ENCODE results near the gene HCN2.

HCN2 gene

DNA sequence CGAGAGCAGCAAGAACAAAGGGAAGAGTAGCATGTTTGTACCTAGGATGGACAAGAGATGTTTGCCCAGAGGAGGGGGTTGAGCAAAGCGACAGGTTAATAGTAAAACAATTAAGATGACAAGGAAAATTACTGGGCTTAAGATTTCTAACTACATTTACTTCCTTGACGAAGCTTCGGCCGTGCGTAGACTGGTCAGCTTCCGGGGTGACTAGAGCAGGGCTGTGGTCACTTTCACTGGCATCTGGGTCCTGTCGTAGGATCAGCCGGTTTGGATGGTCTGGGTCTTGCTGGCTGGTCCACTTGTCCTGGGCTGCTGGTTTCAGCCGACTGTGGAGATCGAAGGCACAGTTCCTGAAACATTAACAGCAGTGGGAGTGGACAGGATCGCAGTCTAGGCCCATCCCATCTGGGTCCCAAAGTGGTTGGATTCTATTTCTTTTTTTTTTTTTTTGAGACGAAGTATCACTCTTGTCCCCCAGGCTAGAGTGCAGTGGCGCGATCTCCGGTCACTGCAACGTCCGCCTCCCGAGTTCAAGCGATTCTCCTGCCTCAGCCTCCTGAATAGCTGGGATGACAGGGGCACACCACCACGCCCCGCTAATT lies 22.3 kb upstream of the HCN2 start:
- Histone ChIP-seq H3F3A (ENCODE audit: insufficient read depth, low read length) (peaks cover 7% of the 10 kb centered on the region; the same call in 1 of the 2 replicates), H3K9ac (ENCODE audit: low read length) (no peak overlapping the region), H2AFZ (ENCODE audit: low read length) (no peak overlapping the region), H3K36me3 (ENCODE audit: insufficient read depth, low read length) (no peaks in the 10 kb centered on the region; the same call in 1 of the 2 replicates), H3K27ac (ENCODE audit: low read depth, low read length, poor library complexity, severe bottlenecking) (no peak overlapping the region), H3K79me2 (ENCODE audit: insufficient read depth, low read length) (no peaks in the 10 kb centered on the region), H3K9me2 (ENCODE audit: low read depth, low read length) (no peaks in the 10 kb centered on the region), H3K4me1 (ENCODE audit: insufficient read depth, low read length, severe bottlenecking) (peaks cover 11% of the 10 kb centered on the region), H3K4me2 (ENCODE audit: low read length) (no peak overlapping the region), H3K9me3 (ENCODE audit: low read length) (no peaks in the 10 kb centered on the region), H3K4me3 (ENCODE audit: low read depth, low read length, poor library complexity, severe bottlenecking) (no peak overlapping the region), H4K20me1 (ENCODE audit: insufficient read depth, low read length) (no peaks in the 10 kb centered on the region), H3K27me3 (ENCODE audit: insufficient read depth, low read length) (no peaks in the 10 kb centered on the region)
- TF ChIP-seq EZH2 (IDR thresholded peaks at IDR 0.05; ENCODE audit: borderline replicate concordance, low read length): no peak
- TF ChIP-seq CTCF (IDR thresholded peaks at IDR 0.05; ENCODE audit: low read length): no peak

- Histone ChIP-seq H3K4me1 (ENCODE audit: insufficient read depth, low read length, severe bottlenecking) (peaks cover 31% of the 10 kb centered on the region), H3K36me3 (ENCODE audit: insufficient read depth, low read length) (no peaks in the 10 kb centered on the region), H3K9ac (ENCODE audit: low read length) (no peak overlapping the region), H3K9me2 (ENCODE audit: low read depth, low read length) (no peaks in the 10 kb centered on the region), H3K27ac (ENCODE audit: low read depth, low read length, poor library complexity, severe bottlenecking) (peak overlapping the region; percentile 18), H3K9me3 (ENCODE audit: low read length) (no peaks in the 10 kb centered on the region), H3K4me3 (ENCODE audit: low read depth, low read length, poor library complexity, severe bottlenecking) (no peak overlapping the region), H3K4me2 (ENCODE audit: low read length) (peak overlapping the region; percentile 15; the same call in 1 of the 2 replicates), H3K79me2 (ENCODE audit: insufficient read depth, low read length) (peaks cover 22% of the 10 kb centered on the region), H2AFZ (ENCODE audit: low read length) (no peak overlapping the region), H3K27me3 (ENCODE audit: insufficient read depth, low read length) (no peaks in the 10 kb centered on the region), H4K20me1 (ENCODE audit: insufficient read depth, low read length) (no peaks in the 10 kb centered on the region), H3F3A (ENCODE audit: insufficient read depth, low read length) (peaks cover 7% of the 10 kb centered on the region; the same call in 1 of the 2 replicates)
- TF ChIP-seq EZH2 (IDR thresholded peaks at IDR 0.05; ENCODE audit: borderline replicate concordance, low read length) (no peak), CTCF (IDR thresholded peaks at IDR 0.05; ENCODE audit: low read length) (no peak)
Measured at GRCh38 chr19:570251-570686, 19.4 kb upstream of the HCN2 start.

- Histone ChIP-seq H3K9ac (ENCODE audit: low read length) (peak overlapping the region; percentile 94), H2AFZ (ENCODE audit: low read length) (no peak overlapping the region), H3K27ac (ENCODE audit: low read depth, low read length, poor library complexity, severe bottlenecking) (peak overlapping the region; percentile 100)
Measured at GRCh38 chr19:570937-571565, 18.6 kb upstream of the HCN2 start.

More at GRCh38 chr19:570937-571565, 18.6 kb upstream of the HCN2 start:
- Histone ChIP-seq H3F3A (ENCODE audit: insufficient read depth, low read length) (peaks cover 7% of the 10 kb centered on the region; the same call in 1 of the 2 replicates), H3K36me3 (ENCODE audit: insufficient read depth, low read length) (no peaks in the 10 kb centered on the region; the same call in 1 of the 2 replicates), H3K4me3 (ENCODE audit: low read depth, low read length, poor library complexity, severe bottlenecking) (peak overlapping the region; percentile 79), H3K79me2 (ENCODE audit: insufficient read depth, low read length) (peaks cover 27% of the 10 kb centered on the region), H3K27me3 (ENCODE audit: insufficient read depth, low read length) (no peaks in the 10 kb centered on the region), H3K9me2 (ENCODE audit: low read depth, low read length) (no peaks in the 10 kb centered on the region), H4K20me1 (ENCODE audit: insufficient read depth, low read length) (no peaks in the 10 kb centered on the region), H3K4me1 (ENCODE audit: insufficient read depth, low read length, severe bottlenecking) (peaks cover 32% of the 10 kb centered on the region), H3K4me2 (ENCODE audit: low read length) (peak overlapping the region; percentile 94), H3K9me3 (ENCODE audit: low read length) (no peaks in the 10 kb centered on the region)
- TF ChIP-seq CTCF (IDR thresholded peaks at IDR 0.05; ENCODE audit: low read length) (no peak), EZH2 (IDR thresholded peaks at IDR 0.05; ENCODE audit: borderline replicate concordance, low read length) (no peak)

All from OCI-LY1 (cell line).